Measurements from ENCODE around the gene CTNNA1. TPM values are rescaled to one million over a fixed set of nuclear protein-coding genes. Genes with fewer than 3 reads are reported as not detected.

Gene CTNNA1
- total RNA-seq, 4 donors from 2014 or later = 239 to 305 (median 277) TPM

GRCh38 chr5:138739938-138740337, 13.3 kb upstream of the CTNNA1 start:
- no peak for TF ChIP-seq CTCF (IDR thresholded peaks at IDR 0.05; ENCODE audit: low read depth)

GRCh38 chr5:138743484-138743883, 9.7 kb upstream of the CTNNA1 start:
- no peak for TF ChIP-seq CTCF (IDR thresholded peaks at IDR 0.05; ENCODE audit: low read depth)

GRCh38 chr5:138745268-138745667, 8.0 kb upstream of the CTNNA1 start:
- TF ChIP-seq CTCF (IDR thresholded peaks at IDR 0.05; ENCODE audit: low read depth) = no peak

- TF ChIP-seq CTCF (IDR thresholded peaks at IDR 0.05; ENCODE audit: low read depth) = no peak
These were observed 4.6 kb upstream of the CTNNA1 start for GRCh38 chr5:138748630-138749081.

- TF ChIP-seq CTCF (IDR thresholded peaks at IDR 0.05; ENCODE audit: low read depth) = no peak
These were observed 779 bp upstream of the CTNNA1 start for GRCh38 chr5:138752341-138752950.

GRCh38 chr5:138753794-138754698, 821 bp downstream of the CTNNA1 start:
- no peak for TF ChIP-seq CTCF (IDR thresholded peaks at IDR 0.05; ENCODE audit: low read depth)

- TF ChIP-seq CTCF (IDR thresholded peaks at IDR 0.05; ENCODE audit: low read depth) = no peak
These were observed 1.5 kb downstream of the CTNNA1 start for GRCh38 chr5:138754699-138755057.
